8988T (cell line): ENCODE measurements around the gene THOC5.
"Not testable (repeated sequence)": the region's sequence is repeated elsewhere in the genome, so short reads cannot be mapped to it uniquely, and the experiment has no call there.

Experiments used
- DNase-seq: peaks from one replicate; pipeline ENCODE4 v3.0.0; 2011

The THOC5 gene

DNA sequence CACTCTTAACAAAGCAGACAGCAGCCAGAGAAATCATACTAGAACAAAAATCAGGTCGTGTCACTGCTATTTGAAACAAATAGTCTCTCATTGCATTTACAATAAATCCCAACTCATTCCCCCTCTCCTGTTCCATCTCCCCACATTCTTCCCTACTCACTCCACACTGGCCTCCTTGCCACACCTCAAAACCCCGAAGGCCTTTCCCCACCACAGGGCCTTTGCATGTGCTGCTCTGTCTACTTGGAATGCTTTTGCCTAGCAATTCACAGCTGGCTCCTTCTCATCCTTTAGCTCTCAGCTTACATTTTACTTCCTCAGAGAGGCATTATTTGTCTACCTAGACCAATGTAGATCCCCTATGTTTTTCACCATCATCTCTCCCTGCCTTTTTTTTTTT is 6.3 kb upstream of the THOC5 start:
- DNase-seq = no peak

DNA sequence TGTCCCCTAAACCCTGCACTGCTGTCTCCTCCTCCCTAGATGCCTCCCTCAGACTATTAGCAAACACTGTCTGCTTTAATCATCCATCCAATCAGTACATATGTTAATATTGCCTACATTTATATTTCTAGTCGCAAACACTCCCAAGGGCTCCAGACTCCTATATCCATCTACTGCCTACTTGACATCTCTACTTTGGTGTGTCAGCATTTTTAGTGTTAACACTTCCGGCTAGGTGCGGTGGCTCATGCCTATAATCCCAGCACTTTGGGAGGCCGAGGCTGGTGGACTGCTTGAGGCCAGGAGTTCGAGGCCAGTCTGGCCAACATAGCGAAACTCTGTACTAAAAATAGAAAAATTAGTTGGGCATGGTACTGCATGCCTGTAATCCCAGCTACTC is 5.5 kb upstream of the THOC5 start:
- no peak for DNase-seq

DNA sequence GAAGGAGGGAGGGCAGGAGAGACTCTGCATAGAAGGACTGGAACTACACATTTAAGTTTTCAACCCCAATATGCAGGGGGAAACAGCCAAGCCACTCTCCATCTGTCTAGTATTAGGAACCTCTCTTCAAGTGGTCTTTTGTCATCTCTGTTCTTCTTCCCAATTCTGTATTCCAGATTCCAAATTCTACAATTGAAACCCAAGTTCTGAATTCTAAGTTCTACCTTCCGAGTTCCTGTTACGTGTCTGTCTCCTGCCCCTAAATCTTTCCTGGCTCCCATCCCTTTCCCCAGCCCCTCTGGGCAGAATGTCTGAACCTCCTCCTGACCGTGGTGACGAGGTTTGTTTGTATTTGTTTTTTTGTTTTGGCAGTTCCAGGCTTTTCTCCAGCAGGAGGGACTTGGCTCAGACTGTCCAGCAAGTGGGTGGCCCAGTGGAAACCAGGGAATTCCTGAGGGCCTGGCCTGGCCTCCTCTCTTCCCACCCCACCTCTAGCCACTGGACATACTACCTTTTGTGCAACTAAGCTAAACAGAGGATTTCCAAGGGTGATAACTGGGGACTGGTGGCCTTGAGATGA is 1.6 kb upstream of the THOC5 start:
- DNase-seq = no peak

DNA sequence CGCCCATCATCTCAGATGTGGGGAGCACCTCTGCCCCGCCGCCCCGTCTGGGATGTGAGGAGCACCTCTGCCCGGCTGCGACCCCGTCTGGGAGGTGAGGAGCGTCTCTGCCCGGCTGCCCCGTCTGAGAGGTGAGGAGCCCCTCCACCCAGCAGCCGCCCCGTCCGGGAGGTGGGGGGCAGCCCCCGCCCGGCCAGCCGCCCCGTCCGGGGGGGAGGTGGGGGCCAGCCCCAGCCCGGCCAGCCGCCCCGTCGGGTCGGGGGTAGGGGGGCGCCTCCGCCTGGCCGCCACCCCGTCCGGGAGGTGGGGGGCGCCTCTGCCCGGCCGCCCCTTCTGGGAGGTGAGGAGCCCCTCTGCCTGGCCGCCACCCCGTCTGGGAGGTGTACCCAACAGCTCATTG is 1.2 kb downstream of the THOC5 start:
- not testable (repeated sequence) for DNase-seq

DNA sequence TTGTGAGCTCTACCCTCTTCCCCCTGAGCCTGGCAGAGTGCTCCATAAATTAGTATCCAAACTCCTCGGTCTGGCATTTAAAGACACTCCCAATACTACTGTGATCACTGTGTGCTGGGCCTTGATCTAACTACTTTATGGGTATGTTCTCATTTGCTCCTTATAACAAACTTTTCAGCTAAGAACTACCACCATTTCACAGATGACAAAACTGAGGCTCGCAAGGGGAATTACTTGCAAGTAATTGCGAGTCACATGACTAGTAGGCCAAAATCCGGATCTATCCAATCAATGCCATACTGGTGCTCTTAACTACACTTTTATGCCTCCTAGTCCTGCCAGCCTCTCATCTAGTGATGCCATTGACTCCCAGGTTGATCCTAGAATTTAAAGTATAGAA is 3.6 kb downstream of the THOC5 start:
- no peak for DNase-seq

DNA sequence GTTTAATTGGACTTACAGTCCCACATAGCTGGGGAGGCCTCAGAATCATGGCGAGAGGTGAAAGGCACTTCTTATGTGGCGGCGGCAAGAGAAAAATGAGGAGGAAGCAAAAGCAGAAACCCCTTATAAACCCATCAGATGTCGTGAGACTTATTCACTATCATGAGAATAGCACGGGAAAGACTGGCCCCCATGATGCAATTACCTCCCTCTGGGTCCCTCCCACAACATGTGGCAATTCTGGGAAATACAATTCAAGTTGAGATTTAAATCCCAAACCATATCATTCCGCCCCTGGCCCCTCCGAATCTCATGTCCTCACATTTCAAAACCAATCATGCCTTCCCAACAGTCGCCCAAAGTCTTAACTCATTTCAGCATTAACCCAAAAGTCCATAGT is 8.5 kb downstream of the THOC5 start:
- DNase-seq = not testable (repeated sequence)

DNA sequence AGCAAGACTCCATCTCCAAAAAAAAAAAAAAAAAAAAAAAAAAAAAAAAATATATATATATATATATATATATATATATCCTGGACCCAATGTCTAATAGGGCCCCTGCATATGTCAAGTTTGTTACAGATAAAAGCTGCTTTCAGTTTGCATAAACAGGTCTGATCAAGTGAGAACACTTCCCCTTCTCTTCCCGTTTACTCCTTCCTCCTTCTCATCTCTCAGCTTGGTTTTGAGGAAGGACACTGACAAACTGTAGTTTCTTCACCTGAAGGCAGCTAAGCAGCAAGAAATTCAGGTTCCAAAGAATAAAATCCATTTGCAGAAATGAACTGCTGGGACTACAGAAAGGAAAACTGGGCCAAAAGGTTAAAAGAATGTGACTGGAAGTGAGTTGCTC is 11.7 kb downstream of the THOC5 start:
- no peak for DNase-seq

DNA sequence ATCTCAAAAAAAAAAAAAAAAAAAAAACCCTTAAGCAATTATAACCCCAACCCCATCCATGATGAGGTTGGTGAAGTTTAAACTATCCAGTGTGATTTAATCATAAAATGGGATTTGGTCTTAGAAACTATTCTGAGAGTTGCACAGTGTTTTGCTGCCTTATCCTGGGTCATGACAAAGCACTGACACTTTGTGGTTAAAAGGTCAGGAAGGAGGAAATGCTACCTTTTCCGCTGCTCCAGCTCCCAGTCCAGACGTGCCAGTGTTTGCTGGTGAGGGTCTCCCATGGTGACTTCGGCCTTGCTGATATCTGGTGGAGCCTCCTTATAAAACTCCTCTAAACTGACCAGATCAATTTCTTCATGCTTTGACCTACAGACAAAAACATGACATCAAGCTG is 14.5 kb downstream of the THOC5 start:
- DNase-seq = no peak

DNA sequence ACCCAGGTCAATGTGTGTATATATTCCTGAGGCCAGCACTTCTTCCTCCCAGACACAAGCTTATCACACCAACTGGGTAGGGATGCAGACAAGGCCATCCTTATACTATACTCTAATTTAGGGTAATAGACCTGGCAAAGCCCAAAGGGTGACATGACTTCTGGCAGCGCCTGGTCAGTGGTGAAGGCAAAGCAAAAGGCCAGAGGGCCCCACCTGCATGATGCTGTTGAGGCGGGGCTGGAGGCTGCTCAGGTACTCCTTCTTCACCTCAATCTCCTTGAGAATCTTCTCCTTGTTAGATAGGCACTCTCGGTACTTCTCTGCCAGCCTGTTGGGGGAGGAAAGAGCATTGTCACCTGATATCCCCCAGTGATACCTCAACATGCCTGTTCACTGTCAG is 17.1 kb downstream of the THOC5 start:
- no peak for DNase-seq

DNA sequence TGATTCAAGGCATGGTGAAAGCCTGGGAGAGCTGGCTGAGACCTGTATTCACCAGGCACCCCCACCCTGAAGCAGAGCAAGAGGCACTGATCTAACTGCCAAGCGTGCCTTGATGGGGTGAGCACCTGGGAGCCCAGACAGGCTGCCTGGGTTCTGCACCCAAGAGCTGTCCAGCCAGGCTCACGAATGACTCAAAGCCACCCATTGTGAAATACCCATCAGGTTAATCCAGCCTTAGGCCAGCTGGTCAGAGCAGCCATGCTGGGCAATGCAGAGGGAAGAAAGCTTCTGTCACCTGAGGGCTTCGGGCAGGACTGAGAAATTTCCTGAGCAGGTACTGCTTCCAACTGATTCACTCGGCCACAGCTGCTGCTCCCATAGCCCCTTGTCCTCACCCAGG is 22.1 kb downstream of the THOC5 start:
- DNase-seq = no peak

DNA sequence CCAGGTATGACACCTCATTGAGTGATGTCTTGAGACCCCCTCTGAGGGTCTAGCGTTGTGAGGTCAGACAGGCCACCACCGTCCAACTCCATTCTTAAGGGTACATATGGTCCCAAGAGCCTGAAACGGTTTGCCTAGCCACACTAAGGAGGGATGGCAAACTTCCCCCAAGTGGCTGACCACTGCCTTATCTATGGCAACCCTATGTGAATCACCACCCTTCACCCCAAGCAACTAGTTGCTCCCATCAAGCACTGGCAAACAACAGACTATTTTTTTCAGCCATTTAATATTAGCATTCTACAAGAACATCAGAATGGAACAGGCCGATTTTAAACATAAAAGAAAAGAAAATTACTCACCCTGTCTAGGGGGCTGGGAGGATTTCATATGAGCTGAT is 22.8 kb downstream of the THOC5 start:
- DNase-seq = no peak

DNA sequence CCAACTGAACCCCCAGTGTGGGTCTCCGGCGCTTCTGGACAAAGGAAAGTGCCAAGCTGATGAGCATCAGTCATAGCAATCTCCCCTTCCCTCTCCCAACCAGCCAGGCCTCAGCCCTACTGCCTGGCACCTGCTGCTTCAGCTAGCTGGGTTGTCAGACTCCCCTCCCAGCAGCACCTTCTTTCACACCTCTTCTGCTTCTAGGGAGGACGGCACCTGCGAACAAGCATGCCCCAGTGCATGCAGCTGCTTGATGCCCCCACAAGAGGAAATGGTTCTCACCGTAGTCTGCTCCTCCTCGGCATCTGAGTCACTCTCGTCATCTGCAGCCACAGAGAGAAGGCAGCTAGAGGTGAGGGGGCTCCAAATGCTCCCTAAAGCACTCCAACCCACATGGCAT is 25.4 kb downstream of the THOC5 start:
- DNase-seq = no peak

DNA sequence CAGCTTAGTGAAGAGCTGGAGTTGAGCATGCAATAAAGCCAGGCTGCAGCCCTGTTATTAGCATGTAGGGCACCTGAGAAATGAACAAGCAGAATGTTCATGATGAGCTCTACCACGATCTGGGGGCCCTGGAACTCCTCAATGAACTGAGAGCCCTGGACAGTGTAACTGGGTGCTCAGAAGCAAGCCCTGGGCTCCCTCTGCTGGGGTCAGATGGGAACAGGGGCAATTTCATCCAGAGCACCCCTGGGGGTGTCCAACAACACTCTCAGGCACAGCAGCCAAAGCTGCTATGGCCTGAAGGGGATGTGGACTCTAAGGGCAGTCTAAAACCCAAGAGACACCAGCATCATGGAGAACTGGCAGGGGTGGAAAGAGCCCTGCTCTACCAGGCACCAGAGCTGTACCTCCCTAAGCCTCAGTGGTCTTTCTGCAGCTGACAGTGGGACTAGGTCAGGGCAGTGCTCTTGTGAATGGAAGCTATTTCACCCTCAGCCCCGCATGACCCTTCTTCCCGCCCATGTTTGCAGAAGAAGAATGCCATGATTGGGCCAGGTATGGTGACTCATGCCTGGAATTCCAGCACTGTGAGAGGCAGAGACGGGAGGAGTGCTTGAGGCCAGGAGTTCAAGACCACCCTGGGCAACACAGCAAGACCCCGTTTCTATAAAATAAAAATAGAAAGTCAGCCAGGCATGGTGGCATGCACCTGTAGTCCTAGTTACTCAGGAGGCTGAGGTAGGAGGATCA is 28.9 kb downstream of the THOC5 start:
- peak; percentile 30 for DNase-seq

DNA sequence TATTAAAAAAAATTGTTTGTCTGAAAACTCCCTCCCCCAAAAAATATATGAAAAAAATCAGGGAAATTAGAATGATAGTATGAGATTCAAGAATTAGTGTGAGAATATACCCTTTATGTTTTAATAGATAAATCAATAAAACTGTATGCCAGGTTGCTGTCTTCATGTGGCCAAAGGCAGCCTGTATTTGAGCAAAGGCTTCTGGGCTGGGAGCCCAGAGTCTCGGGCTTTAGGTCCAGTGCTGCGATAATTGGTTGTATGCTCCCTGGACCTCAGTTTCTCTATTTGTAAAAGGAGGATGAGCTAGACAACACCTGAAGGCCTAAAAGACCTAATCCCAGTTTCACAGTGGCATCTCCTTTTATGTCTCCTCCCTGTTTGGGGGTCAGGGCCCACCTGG is 29.8 kb downstream of the THOC5 start:
- no peak for DNase-seq

DNA sequence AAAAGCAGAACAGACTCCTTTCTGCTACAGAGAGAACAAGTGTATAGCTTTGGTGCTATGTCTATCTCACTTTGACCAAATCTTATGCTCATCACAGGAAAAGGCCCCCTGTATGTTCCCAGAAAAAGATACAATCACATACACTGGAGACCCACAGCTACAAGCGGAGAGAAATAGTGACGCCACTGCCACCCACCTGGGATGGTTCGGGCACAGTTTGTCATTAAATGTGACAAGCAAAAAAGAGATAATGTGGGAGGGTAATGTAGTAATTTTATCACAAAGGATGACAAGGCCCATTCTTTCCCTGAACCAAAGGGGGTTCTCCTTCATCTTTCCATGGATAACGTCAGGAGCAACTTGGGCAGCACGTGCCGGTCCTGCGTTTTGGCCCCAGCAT is 32.0 kb downstream of the THOC5 start:
- no peak for DNase-seq

DNA sequence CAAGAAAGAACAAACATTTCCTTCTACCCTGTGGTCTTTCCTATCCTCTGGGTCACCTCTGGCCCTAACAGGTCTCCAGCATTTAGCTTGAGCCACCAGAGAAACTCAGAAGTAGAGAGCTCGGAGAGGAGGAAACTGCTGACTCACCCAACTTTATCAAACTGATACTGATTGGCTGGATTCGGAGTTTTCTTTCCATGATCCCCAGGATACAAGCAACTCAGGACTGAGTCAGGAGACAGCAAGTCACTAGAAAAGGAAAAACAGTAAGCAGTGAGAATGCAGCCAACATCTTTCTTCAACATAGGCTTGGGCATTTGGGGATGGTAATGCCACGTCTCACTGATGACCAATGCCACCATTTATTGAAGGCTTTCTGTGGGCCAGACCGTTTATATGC is 32.7 kb downstream of the THOC5 start:
- no peak for DNase-seq

DNA sequence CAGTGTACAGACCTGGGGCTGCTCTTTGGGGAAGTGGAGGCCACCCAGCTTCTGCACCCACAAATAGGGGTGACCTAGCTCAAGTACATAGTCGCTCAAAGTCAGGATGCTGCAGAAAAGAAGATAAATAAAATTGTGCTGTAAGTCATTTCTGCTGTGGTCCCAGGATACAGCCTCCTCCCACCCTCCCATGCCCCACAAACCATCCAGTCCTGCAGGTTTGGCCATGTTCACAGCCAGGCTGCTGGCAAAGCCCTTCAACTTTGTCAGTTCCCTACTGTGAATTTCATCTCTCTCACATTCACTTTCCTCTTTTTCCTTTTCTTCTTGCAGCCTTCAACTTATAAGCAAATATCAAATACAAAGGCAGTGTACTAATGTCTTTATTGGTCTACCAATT is 33.6 kb downstream of the THOC5 start:
- no peak for DNase-seq

DNA sequence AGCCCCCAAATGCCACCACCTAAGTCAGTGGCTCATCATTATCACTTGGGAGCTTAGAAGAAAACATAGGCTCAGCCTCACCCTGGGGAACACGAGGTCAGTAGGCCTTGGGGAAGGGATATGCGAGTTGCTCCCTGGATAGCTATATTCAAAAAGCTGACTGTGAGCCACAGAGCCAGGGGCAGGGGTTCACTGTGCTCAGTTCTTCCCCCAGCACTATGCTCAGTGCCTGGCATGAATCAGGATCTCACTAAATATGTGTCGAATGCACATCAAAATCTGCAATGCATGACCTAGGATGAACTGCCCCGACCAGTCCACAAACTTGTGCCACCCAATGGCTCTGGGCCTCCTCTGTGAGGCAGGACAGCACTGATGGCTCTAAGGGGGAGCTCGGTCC is 35.1 kb downstream of the THOC5 start:
- no peak for DNase-seq

DNA sequence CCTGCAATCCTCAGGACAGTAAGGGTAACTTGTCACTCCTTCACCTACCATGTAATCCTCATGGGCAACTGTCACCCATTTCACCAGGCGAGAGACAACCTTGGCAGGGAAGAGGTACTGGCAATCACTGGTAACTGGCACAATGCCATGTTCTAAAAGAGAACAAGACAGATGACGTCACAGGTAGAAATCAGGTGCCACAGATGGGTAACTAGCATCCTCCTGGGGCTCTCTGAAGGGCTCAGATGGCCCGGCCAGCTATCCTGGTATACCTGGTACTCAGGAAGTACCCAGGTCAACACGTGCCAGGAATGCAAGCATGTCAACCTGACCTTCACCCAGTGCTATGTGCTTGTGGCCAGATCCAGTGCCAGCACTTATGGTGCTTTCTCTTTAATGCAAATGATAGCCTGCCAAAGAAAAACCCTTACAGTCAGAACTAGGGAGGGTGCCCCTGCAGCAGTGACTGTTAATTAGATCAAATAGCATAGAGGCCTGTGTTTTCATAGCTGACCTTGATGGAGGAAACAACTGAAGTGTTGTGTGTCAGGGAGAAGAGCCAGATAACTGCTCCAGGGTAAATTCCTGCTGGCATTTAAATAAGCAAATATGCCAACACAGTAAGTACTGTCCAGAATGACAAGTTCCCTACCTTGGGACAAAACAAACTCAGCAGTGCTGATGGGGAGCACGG is 36.2 kb downstream of the THOC5 start:
- DNase-seq = no peak

DNA sequence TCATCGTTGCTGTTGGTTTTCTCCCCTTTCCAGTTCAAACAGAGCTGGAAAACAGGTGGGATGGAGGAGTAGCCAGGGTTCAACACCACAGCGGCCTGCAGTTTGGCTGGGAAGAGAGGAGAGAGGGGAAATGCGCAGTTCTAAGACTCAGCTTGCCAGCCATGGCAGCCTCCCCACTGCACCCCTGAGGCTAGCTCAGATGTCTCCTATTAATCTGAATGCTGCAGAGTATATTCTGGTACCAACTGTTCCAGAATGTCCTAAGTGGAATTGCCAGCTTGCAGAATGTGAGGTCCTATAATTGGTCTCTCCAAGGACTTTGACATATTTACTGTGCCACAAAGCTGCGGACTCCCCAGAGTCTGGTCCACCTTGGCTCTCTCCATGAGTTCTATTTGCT is 41.5 kb downstream of the THOC5 start:
- DNase-seq = no peak

DNA sequence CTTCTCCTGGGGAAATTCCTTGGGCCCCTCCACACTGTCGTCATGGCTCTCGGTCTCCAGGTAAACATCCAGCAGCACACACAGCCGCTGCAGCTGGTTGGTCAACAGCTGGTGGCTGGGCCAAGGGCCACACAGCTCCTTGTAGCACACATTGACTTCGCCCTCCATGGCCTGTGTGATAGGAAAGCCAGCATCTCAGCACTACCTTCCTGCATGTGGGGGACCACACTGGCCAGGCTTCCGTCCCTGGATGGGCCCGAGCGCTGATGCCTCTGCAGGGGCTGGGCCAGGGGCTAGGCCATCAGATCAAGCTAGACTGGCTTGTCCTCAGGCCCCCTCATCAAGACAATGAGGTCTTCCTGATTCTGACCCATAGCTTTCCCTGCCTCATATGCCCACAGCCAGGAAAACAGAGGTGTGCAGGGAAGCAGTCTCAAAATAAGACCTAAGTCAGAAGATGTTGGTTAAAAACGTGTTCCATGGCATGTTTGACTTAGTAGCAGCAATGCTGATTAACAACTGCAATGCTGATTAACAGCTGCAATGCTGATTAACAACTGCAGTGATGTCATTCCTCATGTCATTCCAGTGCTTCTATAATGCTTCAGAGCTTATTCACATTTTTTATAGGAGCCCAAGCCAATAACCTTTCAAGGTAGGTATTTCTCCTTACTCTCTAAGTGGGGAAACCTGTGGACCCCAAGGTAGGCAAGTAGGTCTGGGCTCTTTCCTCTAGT is 42.3 kb downstream of the THOC5 start:
- no peak for DNase-seq

DNA sequence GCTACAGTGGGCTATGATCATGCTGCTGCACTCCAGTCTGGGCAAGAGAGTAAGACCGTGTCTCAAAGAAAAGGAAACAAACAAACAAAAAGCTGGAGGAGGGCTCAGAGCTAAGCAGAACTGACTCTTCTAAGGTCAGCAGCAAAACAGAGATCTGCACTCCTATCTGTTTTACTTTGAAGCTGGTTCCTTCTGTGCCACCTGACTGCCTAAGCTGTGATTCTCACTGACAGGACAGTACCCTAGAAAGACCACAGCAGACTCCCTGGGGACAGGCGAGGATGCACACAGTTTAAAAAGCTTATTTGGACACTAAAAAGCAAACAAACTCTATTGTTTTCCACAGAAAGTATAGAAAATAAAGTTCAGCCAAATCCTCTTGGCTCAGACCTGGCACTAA is 43.0 kb downstream of the THOC5 start:
- DNase-seq = no peak

DNA sequence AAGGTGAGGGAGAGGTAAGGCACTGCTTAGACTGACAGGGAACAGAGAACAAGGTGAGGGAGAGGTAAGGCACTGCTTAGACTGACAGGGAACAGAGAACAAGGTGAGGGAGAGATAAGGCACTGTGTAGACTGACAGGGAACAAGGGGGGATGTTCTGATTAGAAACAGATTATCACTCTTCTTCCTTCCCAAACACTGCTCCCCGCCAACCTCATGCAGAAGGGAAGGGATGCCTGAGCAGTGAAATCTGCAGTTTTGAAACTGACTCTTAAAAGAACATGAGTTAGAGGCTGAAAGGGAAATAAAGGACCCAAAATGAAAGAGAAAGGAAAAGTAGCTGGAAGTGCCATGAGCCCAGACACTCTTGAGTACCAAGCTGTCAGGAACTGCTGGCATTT is 43.7 kb downstream of the THOC5 start:
- no peak for DNase-seq

DNA sequence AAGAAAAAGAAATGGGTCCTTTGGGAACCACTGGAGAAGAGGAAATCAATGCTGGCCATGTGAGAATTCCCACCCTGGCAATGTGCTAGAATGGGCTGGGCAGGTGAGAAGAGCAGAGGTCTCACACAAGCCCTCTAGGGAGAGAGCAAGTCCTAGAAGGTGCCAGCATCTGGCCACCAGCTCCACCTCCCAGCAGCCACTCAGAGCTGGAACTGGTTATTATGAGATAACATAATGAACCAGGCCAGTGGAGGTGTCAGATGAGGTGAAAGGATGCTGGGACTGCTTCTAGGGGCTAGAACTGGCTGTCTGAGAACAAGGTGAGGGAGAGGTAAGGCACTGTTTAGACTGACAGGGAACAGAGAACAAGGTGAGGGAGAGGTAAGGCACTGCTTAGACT is 44.3 kb downstream of the THOC5 start:
- no peak for DNase-seq
